Fibroblast of lung (primary cell): ENCODE data around the gene PBXIP1. TPM values are rescaled to one million over a fixed set of nuclear protein-coding genes. Genes with fewer than 3 reads are reported as not detected.

Source experiments
- DNase-seq, 2 donors: peaks; one replicate each; pipeline versions ENCODE4 v3.0.0 to v3.0.0-alpha.2; 2010; ENCODE audit warnings: low read depth in 2 of 2
- H2AFZ ChIP-seq: 2 replicates; pipeline ENCODE4 v1.5.1; 2012; ENCODE audit warnings: low read length, control low read depth, inconsistent platforms
- H3K27ac ChIP-seq: 2 replicates; pipeline ENCODE4 v1.5.1; 2011; ENCODE audit warnings: low read length, control low read depth; ENCODE audit not compliant: insufficient read depth
- H3K27me3 ChIP-seq: 2 replicates; pipeline ENCODE4 v1.5.1; 2011; ENCODE audit warnings: mild to moderate bottlenecking, low read length; ENCODE audit not compliant: control insufficient read depth, insufficient read depth
- H3K36me3 ChIP-seq: 2 replicates; pipeline ENCODE4 v1.5.1; 2011; ENCODE audit warnings: low read length; ENCODE audit not compliant: control insufficient read depth, insufficient read depth
- H3K4me1 ChIP-seq: 2 replicates; pipeline ENCODE4 v1.5.1; 2011; ENCODE audit warnings: low read length; ENCODE audit not compliant: control insufficient read depth, insufficient read depth; ENCODE audit errors: extremely low read depth
- H3K4me2 ChIP-seq: 2 replicates; pipeline ENCODE4 v1.5.1; 2011; ENCODE audit warnings: low read length, control low read depth; ENCODE audit not compliant: insufficient read depth; ENCODE audit errors: extremely low read depth
- H3K4me3 ChIP-seq, 4 experiments: fragments of 200-600 bp in 1 of 4; sonication (generic) in 1 of 4; replicated peaks in 1 of 4; 2 replicates each; pipeline ENCODE4 v1.5.1; 2011 to 2016; ENCODE audit warnings: low read length in 4 of 4, low read depth in 3 of 4, mild to moderate bottlenecking in 3 of 4, control low read depth in 2 of 4, inconsistent platforms in 1 of 4, mixed read lengths in 1 of 4; ENCODE audit not compliant: insufficient read depth in 1 of 4; ENCODE audit errors: control extremely low read depth in 1 of 4
- H3K79me2 ChIP-seq: 2 replicates; pipeline ENCODE4 v1.5.1; 2012; ENCODE audit warnings: mild to moderate bottlenecking, low read length, inconsistent platforms; ENCODE audit not compliant: control insufficient read depth, insufficient read depth
- H3K9ac ChIP-seq: 2 replicates; pipeline ENCODE4 v1.5.1; 2011; ENCODE audit warnings: mild to moderate bottlenecking, low read length, control low read depth; ENCODE audit not compliant: insufficient read depth
- H3K9me3 ChIP-seq: 2 replicates; pipeline ENCODE4 v1.5.1; 2012; ENCODE audit warnings: low read depth, low read length; ENCODE audit not compliant: control insufficient read depth, insufficient read depth
- H4K20me1 ChIP-seq: 2 replicates; pipeline ENCODE4 v1.5.1; 2011; ENCODE audit warnings: low read length; ENCODE audit not compliant: control insufficient read depth, insufficient read depth; ENCODE audit errors: extremely low read depth
- EZH2 ChIP-seq: IDR thresholded peaks from 2 replicates; pipeline ENCODE4 v1.5.1; 2012; ENCODE audit warnings: low read length, control low read depth, mild to moderate bottlenecking; ENCODE audit errors: missing control alignments
- polyA plus RNA-seq, 2 donors: library from polyadenylated mRNA; depleted of rRNA in 1 of 2; stranded (reverse) in 1 of 2; unstranded in 1 of 2; fragments of >200 nt; gene quantifications; 2 replicates each; pipeline ENCODE4 v1.2.1, GENCODE V29; 2011 to 2012; ENCODE audit warnings: missing spikeins in 1 of 2
- total RNA-seq: library from RNA; depleted of rRNA; stranded (reverse); fragments of >200 nt; gene quantifications from 2 replicates; pipeline ENCODE4 v1.2.1, GENCODE V29; 2014
- TF ChIP-seq, protein P1 (sequence below), 2 donors: IDR thresholded peaks in 1 of 2; conservative IDR thresholded peaks in 1 of 2; 1 replicate in 1 of 2; 2 replicates in 1 of 2; pipeline ENCODE4 v1.5.1; 2011 to 2012; ENCODE audit warnings: low read length in 2 of 2, control low read depth in 1 of 2, inconsistent platforms in 1 of 2, low read depth in 1 of 2, mild to moderate bottlenecking in 1 of 2

PBXIP1 gene
- total and polyA plus RNA-seq, 2 donors (not counting 1 experiment from before 2014, with no cell fraction given): 32.8 to 106 TPM

DNA sequence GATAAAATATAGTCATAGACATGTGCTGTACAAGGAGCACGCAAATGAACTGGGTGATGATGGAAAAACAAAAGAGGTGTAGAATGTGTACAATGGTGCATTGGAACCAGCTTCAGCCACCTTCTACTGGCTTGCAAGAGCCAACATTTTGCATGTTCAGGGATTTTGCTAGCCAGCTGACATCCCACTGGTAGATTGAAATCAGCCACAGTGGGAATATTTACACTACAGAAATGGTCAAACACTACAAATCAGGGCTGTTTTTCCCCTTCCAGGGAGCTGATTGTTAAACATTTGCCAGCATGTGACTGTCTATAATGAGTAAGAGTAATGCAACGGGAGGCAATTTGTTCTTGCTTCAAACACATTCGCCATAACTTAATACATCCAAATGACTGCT lies 42.6 kb downstream of the PBXIP1 start:
- Histone ChIP-seq H3K4me3 (no peak overlapping the region), H2AFZ (no peak overlapping the region), H3K27me3 (no peaks in the 10 kb centered on the region), H3K79me2 (no peaks in the 10 kb centered on the region), H3K4me1 (no peaks in the 10 kb centered on the region), H3K27ac (no peak overlapping the region), H4K20me1 (no peaks in the 10 kb centered on the region), H3K9ac (no peak overlapping the region), H3K9me3 (no peaks in the 10 kb centered on the region), H3K4me2 (no peak overlapping the region), H3K36me3 (no peaks in the 10 kb centered on the region)
- no peak for TF ChIP-seq EZH2
- TF ChIP-seq, protein P1, sequence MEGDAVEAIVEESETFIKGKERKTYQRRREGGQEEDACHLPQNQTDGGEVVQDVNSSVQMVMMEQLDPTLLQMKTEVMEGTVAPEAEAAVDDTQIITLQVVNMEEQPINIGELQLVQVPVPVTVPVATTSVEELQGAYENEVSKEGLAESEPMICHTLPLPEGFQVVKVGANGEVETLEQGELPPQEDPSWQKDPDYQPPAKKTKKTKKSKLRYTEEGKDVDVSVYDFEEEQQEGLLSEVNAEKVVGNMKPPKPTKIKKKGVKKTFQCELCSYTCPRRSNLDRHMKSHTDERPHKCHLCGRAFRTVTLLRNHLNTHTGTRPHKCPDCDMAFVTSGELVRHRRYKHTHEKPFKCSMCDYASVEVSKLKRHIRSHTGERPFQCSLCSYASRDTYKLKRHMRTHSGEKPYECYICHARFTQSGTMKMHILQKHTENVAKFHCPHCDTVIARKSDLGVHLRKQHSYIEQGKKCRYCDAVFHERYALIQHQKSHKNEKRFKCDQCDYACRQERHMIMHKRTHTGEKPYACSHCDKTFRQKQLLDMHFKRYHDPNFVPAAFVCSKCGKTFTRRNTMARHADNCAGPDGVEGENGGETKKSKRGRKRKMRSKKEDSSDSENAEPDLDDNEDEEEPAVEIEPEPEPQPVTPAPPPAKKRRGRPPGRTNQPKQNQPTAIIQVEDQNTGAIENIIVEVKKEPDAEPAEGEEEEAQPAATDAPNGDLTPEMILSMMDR (conservative IDR thresholded peaks at IDR 0.05 in 1 of 2, IDR thresholded peaks at IDR 0.05 in 1 of 2; ENCODE audit: low read depth in 1 of 2, low read length in 2 of 2): no peak
- no peak for DNase-seq

DNA sequence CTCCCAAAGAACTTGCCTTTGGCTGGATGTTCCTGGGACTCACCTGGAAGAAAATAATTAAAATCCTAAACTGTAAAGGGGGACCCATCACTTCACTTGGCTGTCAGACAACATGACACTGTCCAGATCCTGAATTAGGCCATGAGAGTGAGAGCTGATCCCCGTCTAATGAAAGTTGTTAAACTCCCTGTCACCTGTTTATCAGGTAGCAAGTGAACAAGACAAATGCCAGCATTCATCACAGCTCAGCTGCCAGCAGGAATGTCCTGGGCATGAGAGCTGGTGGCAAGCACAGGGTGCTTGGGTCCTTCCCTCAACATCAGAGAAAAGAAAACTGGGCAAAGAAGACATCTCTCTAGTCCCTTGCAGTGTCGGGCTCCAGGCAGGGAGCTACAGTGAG lies 43.1 kb downstream of the PBXIP1 start:
- Histone ChIP-seq H3K4me2 (no peak overlapping the region), H3K27me3 (no peaks in the 10 kb centered on the region), H3K27ac (no peak overlapping the region), H2AFZ (no peak overlapping the region), H3K9me3 (no peaks in the 10 kb centered on the region), H3K4me1 (no peaks in the 10 kb centered on the region), H4K20me1 (no peaks in the 10 kb centered on the region), H3K9ac (no peak overlapping the region), H3K36me3 (no peaks in the 10 kb centered on the region), H3K4me3 (no peak overlapping the region), H3K79me2 (no peaks in the 10 kb centered on the region)
- TF ChIP-seq EZH2: no peak
- TF ChIP-seq, protein P1 (conservative IDR thresholded peaks at IDR 0.05 in 1 of 2, IDR thresholded peaks at IDR 0.05 in 1 of 2; ENCODE audit: low read depth in 1 of 2, low read length in 2 of 2): no peak
- DNase-seq: no peak

DNA sequence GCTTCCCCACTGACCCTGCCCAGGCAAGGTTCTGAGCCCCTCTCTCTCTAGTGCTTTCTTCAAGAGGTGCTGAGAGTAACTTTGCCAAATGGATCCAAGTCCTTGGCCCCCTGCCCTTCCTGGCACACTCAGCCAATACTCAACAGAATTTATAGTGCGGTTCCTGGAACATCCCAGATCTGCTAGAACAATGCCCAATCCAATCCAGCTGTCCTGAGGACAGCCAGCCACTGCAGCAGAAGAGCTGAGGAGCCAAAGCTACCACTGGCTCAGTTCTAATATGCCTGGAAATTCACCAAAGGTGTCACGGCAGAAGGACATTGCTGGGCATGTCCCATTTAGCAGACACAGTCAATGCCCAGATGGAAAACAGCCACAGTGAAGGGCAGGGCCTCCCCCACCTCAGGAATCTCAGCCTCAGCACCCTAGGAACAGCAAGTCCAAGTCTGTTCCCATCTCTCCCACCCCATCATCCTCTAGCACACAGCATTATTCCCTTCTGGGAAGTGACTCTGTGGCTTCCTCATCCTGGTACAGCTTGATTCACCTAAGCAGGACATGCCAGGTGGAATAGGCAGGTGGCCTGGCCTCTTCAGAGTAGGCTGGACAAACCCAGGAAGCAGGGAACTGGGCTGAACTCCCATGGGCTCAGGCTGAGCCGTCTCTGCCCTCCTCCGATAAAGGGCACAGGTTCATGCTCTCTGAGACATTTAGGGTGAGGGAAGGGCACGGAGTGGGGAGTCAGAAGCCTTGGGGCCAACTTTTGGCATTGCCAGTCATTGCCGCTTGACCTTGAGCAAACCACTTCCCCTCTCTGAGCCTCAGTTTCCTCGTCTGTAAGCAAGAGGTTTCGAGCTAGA lies 44.0 kb downstream of the PBXIP1 start:
- TF ChIP-seq, protein P1 (conservative IDR thresholded peaks at IDR 0.05 in 1 of 2, IDR thresholded peaks at IDR 0.05 in 1 of 2; ENCODE audit: low read depth in 1 of 2, low read length in 2 of 2): no peak
- TF ChIP-seq EZH2: no peak
- Histone ChIP-seq H3K27ac (no peak overlapping the region), H3K9ac (no peak overlapping the region), H3K4me2 (no peak overlapping the region), H3K4me1 (no peaks in the 10 kb centered on the region), H3K79me2 (no peaks in the 10 kb centered on the region), H4K20me1 (no peaks in the 10 kb centered on the region), H3K4me3 (no peak overlapping the region), H3K36me3 (no peaks in the 10 kb centered on the region), H3K9me3 (no peaks in the 10 kb centered on the region), H2AFZ (no peak overlapping the region), H3K27me3 (no peaks in the 10 kb centered on the region)
- no peak for DNase-seq
